ENCODE data around the gene CDC40. TPM values are rescaled to one million over a fixed set of nuclear protein-coding genes. Genes with fewer than 3 reads are reported as not detected.

CDC40 gene
- total and polyA plus RNA-seq, 9 of the 15 experiments (the other 6 are each of a cell fraction or from before 2014, with no cell fraction given): 9.7 to 26.3 (median 15.7) TPM

DNA sequence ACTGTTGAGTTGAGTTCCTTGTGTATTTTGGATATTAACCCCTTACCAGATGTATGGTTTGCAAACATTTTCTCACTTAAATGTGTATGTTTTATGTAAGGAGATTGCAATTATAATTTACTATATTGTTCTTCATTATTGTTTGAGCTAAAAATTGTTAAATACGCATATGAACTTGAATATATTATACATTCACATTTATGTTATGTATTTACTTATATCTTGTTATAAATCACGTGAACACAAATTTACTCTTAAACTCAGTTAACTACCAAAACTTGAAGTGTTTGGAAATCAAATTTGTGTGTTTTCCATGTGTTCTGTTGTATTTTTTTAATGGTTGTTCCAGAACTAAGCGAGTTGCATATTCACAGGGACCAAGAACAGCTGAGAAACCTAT lies 18.3 kb downstream of the CDC40 start (continued):
- TF ChIP-seq, protein P1, sequence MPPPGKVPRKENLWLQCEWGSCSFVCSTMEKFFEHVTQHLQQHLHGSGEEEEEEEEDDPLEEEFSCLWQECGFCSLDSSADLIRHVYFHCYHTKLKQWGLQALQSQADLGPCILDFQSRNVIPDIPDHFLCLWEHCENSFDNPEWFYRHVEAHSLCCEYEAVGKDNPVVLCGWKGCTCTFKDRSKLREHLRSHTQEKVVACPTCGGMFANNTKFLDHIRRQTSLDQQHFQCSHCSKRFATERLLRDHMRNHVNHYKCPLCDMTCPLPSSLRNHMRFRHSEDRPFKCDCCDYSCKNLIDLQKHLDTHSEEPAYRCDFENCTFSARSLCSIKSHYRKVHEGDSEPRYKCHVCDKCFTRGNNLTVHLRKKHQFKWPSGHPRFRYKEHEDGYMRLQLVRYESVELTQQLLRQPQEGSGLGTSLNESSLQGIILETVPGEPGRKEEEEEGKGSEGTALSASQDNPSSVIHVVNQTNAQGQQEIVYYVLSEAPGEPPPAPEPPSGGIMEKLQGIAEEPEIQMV (tag; conservative IDR thresholded peaks at IDR 0.05; ENCODE audit: low read depth): no peak
- TF ChIP-seq ZBTB17 (CRISPR knock-in tag; IDR thresholded peaks at IDR 0.05): no peak
- TF ChIP-seq ZNF175 (CRISPR knock-in tag; IDR thresholded peaks at IDR 0.05; ENCODE audit: low read depth): no peak
- TF ChIP-seq KDM1A (IDR thresholded peaks at IDR 0.05): no peak
- TF ChIP-seq ZNF695 (CRISPR knock-in tag; IDR thresholded peaks at IDR 0.05): no peak
- no peak for TF ChIP-seq ZFX (CRISPR knock-in tag; IDR thresholded peaks at IDR 0.05)
- no peak for TF ChIP-seq HMG20B (CRISPR knock-in tag; IDR thresholded peaks at IDR 0.05)
- TF ChIP-seq ADNP (tag; IDR thresholded peaks at IDR 0.05): no peak
- no peak for TF ChIP-seq ETV1 (tag; conservative IDR thresholded peaks at IDR 0.05; ENCODE audit: low read depth)
- no peak for TF ChIP-seq TEAD1 (CRISPR knock-in tag; IDR thresholded peaks at IDR 0.05)
- no peak for TF ChIP-seq RBM25 (IDR thresholded peaks at IDR 0.05; ENCODE audit: low read depth, low read length, severe bottlenecking)
- no peak for TF ChIP-seq TCF7L2 (IDR thresholded peaks at IDR 0.05; ENCODE audit: low read depth, low read length)
- TF ChIP-seq, protein P2, sequence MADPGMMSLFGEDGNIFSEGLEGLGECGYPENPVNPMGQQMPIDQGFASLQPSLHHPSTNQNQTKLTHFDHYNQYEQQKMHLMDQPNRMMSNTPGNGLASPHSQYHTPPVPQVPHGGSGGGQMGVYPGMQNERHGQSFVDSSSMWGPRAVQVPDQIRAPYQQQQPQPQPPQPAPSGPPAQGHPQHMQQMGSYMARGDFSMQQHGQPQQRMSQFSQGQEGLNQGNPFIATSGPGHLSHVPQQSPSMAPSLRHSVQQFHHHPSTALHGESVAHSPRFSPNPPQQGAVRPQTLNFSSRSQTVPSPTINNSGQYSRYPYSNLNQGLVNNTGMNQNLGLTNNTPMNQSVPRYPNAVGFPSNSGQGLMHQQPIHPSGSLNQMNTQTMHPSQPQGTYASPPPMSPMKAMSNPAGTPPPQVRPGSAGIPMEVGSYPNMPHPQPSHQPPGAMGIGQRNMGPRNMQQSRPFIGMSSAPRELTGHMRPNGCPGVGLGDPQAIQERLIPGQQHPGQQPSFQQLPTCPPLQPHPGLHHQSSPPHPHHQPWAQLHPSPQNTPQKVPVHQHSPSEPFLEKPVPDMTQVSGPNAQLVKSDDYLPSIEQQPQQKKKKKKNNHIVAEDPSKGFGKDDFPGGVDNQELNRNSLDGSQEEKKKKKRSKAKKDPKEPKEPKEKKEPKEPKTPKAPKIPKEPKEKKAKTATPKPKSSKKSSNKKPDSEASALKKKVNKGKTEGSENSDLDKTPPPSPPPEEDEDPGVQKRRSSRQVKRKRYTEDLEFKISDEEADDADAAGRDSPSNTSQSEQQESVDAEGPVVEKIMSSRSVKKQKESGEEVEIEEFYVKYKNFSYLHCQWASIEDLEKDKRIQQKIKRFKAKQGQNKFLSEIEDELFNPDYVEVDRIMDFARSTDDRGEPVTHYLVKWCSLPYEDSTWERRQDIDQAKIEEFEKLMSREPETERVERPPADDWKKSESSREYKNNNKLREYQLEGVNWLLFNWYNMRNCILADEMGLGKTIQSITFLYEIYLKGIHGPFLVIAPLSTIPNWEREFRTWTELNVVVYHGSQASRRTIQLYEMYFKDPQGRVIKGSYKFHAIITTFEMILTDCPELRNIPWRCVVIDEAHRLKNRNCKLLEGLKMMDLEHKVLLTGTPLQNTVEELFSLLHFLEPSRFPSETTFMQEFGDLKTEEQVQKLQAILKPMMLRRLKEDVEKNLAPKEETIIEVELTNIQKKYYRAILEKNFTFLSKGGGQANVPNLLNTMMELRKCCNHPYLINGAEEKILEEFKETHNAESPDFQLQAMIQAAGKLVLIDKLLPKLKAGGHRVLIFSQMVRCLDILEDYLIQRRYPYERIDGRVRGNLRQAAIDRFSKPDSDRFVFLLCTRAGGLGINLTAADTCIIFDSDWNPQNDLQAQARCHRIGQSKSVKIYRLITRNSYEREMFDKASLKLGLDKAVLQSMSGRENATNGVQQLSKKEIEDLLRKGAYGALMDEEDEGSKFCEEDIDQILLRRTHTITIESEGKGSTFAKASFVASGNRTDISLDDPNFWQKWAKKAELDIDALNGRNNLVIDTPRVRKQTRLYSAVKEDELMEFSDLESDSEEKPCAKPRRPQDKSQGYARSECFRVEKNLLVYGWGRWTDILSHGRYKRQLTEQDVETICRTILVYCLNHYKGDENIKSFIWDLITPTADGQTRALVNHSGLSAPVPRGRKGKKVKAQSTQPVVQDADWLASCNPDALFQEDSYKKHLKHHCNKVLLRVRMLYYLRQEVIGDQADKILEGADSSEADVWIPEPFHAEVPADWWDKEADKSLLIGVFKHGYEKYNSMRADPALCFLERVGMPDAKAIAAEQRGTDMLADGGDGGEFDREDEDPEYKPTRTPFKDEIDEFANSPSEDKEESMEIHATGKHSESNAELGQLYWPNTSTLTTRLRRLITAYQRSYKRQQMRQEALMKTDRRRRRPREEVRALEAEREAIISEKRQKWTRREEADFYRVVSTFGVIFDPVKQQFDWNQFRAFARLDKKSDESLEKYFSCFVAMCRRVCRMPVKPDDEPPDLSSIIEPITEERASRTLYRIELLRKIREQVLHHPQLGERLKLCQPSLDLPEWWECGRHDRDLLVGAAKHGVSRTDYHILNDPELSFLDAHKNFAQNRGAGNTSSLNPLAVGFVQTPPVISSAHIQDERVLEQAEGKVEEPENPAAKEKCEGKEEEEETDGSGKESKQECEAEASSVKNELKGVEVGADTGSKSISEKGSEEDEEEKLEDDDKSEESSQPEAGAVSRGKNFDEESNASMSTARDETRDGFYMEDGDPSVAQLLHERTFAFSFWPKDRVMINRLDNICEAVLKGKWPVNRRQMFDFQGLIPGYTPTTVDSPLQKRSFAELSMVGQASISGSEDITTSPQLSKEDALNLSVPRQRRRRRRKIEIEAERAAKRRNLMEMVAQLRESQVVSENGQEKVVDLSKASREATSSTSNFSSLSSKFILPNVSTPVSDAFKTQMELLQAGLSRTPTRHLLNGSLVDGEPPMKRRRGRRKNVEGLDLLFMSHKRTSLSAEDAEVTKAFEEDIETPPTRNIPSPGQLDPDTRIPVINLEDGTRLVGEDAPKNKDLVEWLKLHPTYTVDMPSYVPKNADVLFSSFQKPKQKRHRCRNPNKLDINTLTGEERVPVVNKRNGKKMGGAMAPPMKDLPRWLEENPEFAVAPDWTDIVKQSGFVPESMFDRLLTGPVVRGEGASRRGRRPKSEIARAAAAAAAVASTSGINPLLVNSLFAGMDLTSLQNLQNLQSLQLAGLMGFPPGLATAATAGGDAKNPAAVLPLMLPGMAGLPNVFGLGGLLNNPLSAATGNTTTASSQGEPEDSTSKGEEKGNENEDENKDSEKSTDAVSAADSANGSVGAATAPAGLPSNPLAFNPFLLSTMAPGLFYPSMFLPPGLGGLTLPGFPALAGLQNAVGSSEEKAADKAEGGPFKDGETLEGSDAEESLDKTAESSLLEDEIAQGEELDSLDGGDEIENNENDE (IDR thresholded peaks at IDR 0.05; ENCODE audit: low read depth, low read length): no peak
- TF ChIP-seq RBM17 (IDR thresholded peaks at IDR 0.05; ENCODE audit: borderline replicate concordance, low read depth, low read length): no peak
- no peak for TF ChIP-seq PHF20 (IDR thresholded peaks at IDR 0.05; ENCODE audit: partially characterized antibody)
- TF ChIP-seq ZNF431 (CRISPR knock-in tag; IDR thresholded peaks at IDR 0.05): no peak
- TF ChIP-seq ZNF707 (CRISPR knock-in tag; conservative IDR thresholded peaks at IDR 0.05): peak; percentile 70; the same call in 1 of the 2 replicates
- TF ChIP-seq DIDO1 (tag; IDR thresholded peaks at IDR 0.05; ENCODE audit: low read depth): no peak
